Left lung (tissue), 10 donors: ENCODE results near the gene C3orf20. TPM values are rescaled to one million over a fixed set of nuclear protein-coding genes. Genes with fewer than 3 reads are reported as not detected.

Experiments
- ATAC-seq: fragments of 200-7000 bp; cut with Tn5 transposase; one replicate; pipeline ENCODE4 v1.9.1; 2020; ENCODE audit warnings: moderate library complexity
- DNase-seq, 4 donors: peaks; one replicate each; pipeline ENCODE4 v3.0.0-alpha.2; 2013 to 2020
- H3K27ac ChIP-seq, 2 donors: fragments of 200-600 bp; sonication (generic) in 1 of 2; one replicate each; pipeline versions ENCODE4 v1.5.0 to v1.8.0; 2020 to 2021
- H3K27me3 ChIP-seq, 2 donors: fragments of 200-600 bp; sonication (generic) in 1 of 2; one replicate each; pipeline versions ENCODE4 v1.5.0 to v1.8.0; 2020 to 2021
- H3K36me3 ChIP-seq, 2 donors: fragments of 200-600 bp; sonication (generic) in 1 of 2; one replicate each; pipeline versions ENCODE4 v1.5.0 to v1.8.0; 2020 to 2021
- H3K4me1 ChIP-seq, 2 donors: fragments of 200-600 bp; one replicate each; pipeline ENCODE4 v1.8.0; 2021
- H3K4me3 ChIP-seq, 2 donors: fragments of 200-600 bp; sonication (generic) in 1 of 2; one replicate each; pipeline versions ENCODE4 v1.5.0 to v1.8.0; 2020 to 2021; ENCODE audit warnings: mild to moderate bottlenecking in 1 of 2
- H3K9me3 ChIP-seq, 2 donors: fragments of 200-600 bp; sonication (generic) in 1 of 2; one replicate each; pipeline versions ENCODE4 v1.5.0 to v1.8.0; 2020 to 2021
- CTCF ChIP-seq, 2 donors: fragments of 200-600 bp; sonication (generic) in 1 of 2; IDR thresholded peaks; one replicate each; pipeline versions ENCODE4 v1.5.0 to v1.8.0; 2021; ENCODE audit warnings: antibody characterized with exemption in 2 of 2
- intact Hi-C, 2 donors: fragments of 100-400 bp; cut with DNase I; formaldehyde crosslinking; loops; one replicate each; pipeline versions ENCODE4 v1.11.2 to v1.14.2; 2022
- polyA plus RNA-seq, 6 donors: library from polyadenylated mRNA; unstranded; fragments of 120-200 nt; gene quantifications; one replicate each; pipeline ENCODE4 v1.2.1, GENCODE V29; 2013; ENCODE audit not compliant: insufficient read length in 6 of 6
- total RNA-seq, 2 donors: library from RNA; stranded (reverse); fragmentation: NEBNext Ultra II Directional; extraction: Animal tissue kit (Norgen Biotek cat#: 25700); gene quantifications; one replicate each; pipeline ENCODE4 v1.2.1, GENCODE V29; 2021
- donor health status: DM: no; HTN: yes; CAD: no.
- donor health status: DM: no; HTN: no; CAD: no.

The C3orf20 gene
- total and polyA plus RNA-seq, 8 donors: 0.06 to 0.31 (median 0.17) TPM; not detected in 1

- no peak for TF ChIP-seq CTCF (IDR thresholded peaks at IDR 0.05)
- ATAC-seq: no peak
- Histone ChIP-seq H3K9me3 (no peaks in the 10 kb centered on the region), H3K27ac (no peak overlapping the region), H3K27me3 (no peaks in the 10 kb centered on the region), H3K4me1 (no peaks in the 10 kb centered on the region), H3K4me3 (no peak overlapping the region), H3K36me3 (no peaks in the 10 kb centered on the region)
- intact Hi-C loops: no loop called here
- no peak for DNase-seq
Observed at GRCh38 chr3:14703128-14703750, 28.3 kb downstream of the C3orf20 start.

GRCh38 chr3:14703791-14704190 is 28.9 kb downstream of the C3orf20 start:
- no peak overlapping the region for H3K4me3 ChIP-seq
- no peak overlapping the region for H3K27ac ChIP-seq
- DNase-seq (no peak), ATAC-seq (no peak)
- H3K27me3 ChIP-seq: no peaks in the 10 kb centered on the region
- no peaks in the 10 kb centered on the region for H3K4me1 ChIP-seq
- intact Hi-C loops: no loop called here
- no peaks in the 10 kb centered on the region for H3K9me3 ChIP-seq
- no peaks in the 10 kb centered on the region for H3K36me3 ChIP-seq
- no peak for TF ChIP-seq CTCF (IDR thresholded peaks at IDR 0.05)

- intact Hi-C loops: no loop called here
- Histone ChIP-seq H3K4me3 (no peak overlapping the region), H3K27me3 (no peaks in the 10 kb centered on the region), H3K27ac (no peak overlapping the region), H3K4me1 (no peaks in the 10 kb centered on the region), H3K9me3 (no peaks in the 10 kb centered on the region), H3K36me3 (no peaks in the 10 kb centered on the region)
- ATAC-seq: no peak
- no peak for TF ChIP-seq CTCF (IDR thresholded peaks at IDR 0.05)
- no peak for DNase-seq
Observed at GRCh38 chr3:14706096-14706495, 31.2 kb downstream of the C3orf20 start.

GRCh38 chr3:14716591-14716990 is 41.6 kb downstream of the C3orf20 start:
- no peak overlapping the region for H3K27ac ChIP-seq
- no peak for DNase-seq
- intact Hi-C loops: no loop called here
- TF ChIP-seq CTCF (IDR thresholded peaks at IDR 0.05): no peak
- H3K27me3 ChIP-seq: no peaks in the 10 kb centered on the region
- no peak overlapping the region for H3K4me3 ChIP-seq
- no peak for ATAC-seq
- no peaks in the 10 kb centered on the region for H3K4me1 ChIP-seq
- H3K9me3 ChIP-seq: peaks cover 0 to 12% of the 10 kb centered on the region in 2 donors
- no peaks in the 10 kb centered on the region for H3K36me3 ChIP-seq

GRCh38 chr3:14717307-14717706 is 42.4 kb downstream of the C3orf20 start:
- no peak for TF ChIP-seq CTCF (IDR thresholded peaks at IDR 0.05)
- intact Hi-C loops: no loop called here
- Histone ChIP-seq H3K36me3 (no peaks in the 10 kb centered on the region), H3K4me1 (no peaks in the 10 kb centered on the region), H3K9me3 (peaks cover 0 to 12% of the 10 kb centered on the region in 2 donors), H3K27me3 (no peaks in the 10 kb centered on the region), H3K27ac (no peak overlapping the region), H3K4me3 (no peak overlapping the region)
- DNase-seq: no peak
- ATAC-seq: no peak
